HepG2 (cell line): ENCODE results near the gene CCDC57. TPM values are rescaled to one million over a fixed set of nuclear protein-coding genes. Genes with fewer than 3 reads are reported as not detected.

Experiments used
- ARNT ChIP-seq: fragments of 450-650 bp; IDR thresholded peaks from 2 replicates; pipeline ENCODE4 v1.6.1; 2017
- ELF4 ChIP-seq: sonication (generic); formaldehyde crosslinking; IDR thresholded peaks from 2 replicates; pipeline ENCODE4 v1.5.0; 2020; ENCODE audit warnings: missing genetic modification reagents, mild to moderate bottlenecking, moderate library complexity, borderline replicate concordance
- GZF1 ChIP-seq: sonication (generic); formaldehyde crosslinking; IDR thresholded peaks from 2 replicates; pipeline ENCODE4 v1.5.1; 2020; ENCODE audit warnings: mild to moderate bottlenecking, missing genetic modification reagents
- JUNB ChIP-seq: sonication (generic); formaldehyde crosslinking; IDR thresholded peaks from 2 replicates; pipeline ENCODE4 v1.8.0; 2022; ENCODE audit warnings: missing genetic modification reagents, mild to moderate bottlenecking, borderline replicate concordance
- KAT7 ChIP-seq: IDR thresholded peaks from 2 replicates; pipeline ENCODE4 v1.6.1; 2018; ENCODE audit warnings: borderline replicate concordance, missing compliant biosample characterization
- MED1 ChIP-seq: sonication (generic); formaldehyde crosslinking; IDR thresholded peaks from 2 replicates; pipeline ENCODE4 v1.4.0; 2020; ENCODE audit warnings: missing genetic modification reagents
- MLLT10 ChIP-seq: sonication (generic); formaldehyde crosslinking; IDR thresholded peaks from 2 replicates; pipeline ENCODE4 v1.4.0; 2020; ENCODE audit warnings: missing genetic modification reagents
- NCOA5 ChIP-seq: sonication (generic); formaldehyde crosslinking; IDR thresholded peaks from 2 replicates; pipeline ENCODE4 v1.4.0; 2020; ENCODE audit warnings: missing genetic modification reagents
- NFRKB ChIP-seq: fragments of 450-650 bp; IDR thresholded peaks from 2 replicates; pipeline ENCODE4 v1.6.1; 2017
- RAD21 ChIP-seq: fragments of 450-650 bp; formaldehyde crosslinking; IDR thresholded peaks from 2 replicates; pipeline ENCODE4 v1.5.0; 2020; ENCODE audit warnings: mild to moderate bottlenecking
- SMARCE1 ChIP-seq: fragments of 450-650 bp; IDR thresholded peaks from 2 replicates; pipeline ENCODE4 v1.6.1; 2017; ENCODE audit warnings: borderline replicate concordance
- ZNF44 ChIP-seq: sonication (generic); formaldehyde crosslinking; IDR thresholded peaks from 2 replicates; pipeline ENCODE4 v1.5.1; 2020; ENCODE audit warnings: mild to moderate bottlenecking, missing genetic modification reagents
- ZNF562 ChIP-seq: sonication (generic); formaldehyde crosslinking; IDR thresholded peaks from 2 replicates; pipeline ENCODE4 v1.8.0; 2022; ENCODE audit warnings: missing genetic modification reagents, borderline replicate concordance
- ZNF841 ChIP-seq: sonication (generic); formaldehyde crosslinking; IDR thresholded peaks from 2 replicates; pipeline ENCODE4 v1.8.1; 2023; ENCODE audit warnings: missing genetic modification reagents, borderline replicate concordance
- ZNF879 ChIP-seq: sonication (generic); formaldehyde crosslinking; IDR thresholded peaks from 2 replicates; pipeline ENCODE4 v1.8.1; 2023; ENCODE audit warnings: missing genetic modification reagents
- polyA plus RNA-seq, 8 experiments: library from polyadenylated mRNA; depleted of rRNA in 3 of 8; stranded (reverse) in 7 of 8; unstranded in 1 of 8; fragments of >200 nt; fragmentation: Illumina TruSeq in 4 of 8; extraction: Trizol in 4 of 8; gene quantifications; 2 replicates each; pipeline versions ENCODE4 v1.2.1 to v1.2.3, GENCODE V29; 2011 to 2016; ENCODE audit warnings: low read depth in 4 of 8, missing spikeins in 1 of 8, mixed read lengths in 1 of 8; ENCODE audit not compliant: insufficient read depth in 1 of 8
- total RNA-seq, 5 experiments: library from RNA; depleted of rRNA; stranded (reverse); fragments of >200 nt; fragmentation: Illumina TruSeq; extraction: Trizol; gene quantifications; 2 replicates each; pipeline ENCODE4 v1.2.3, GENCODE V29; 2016; ENCODE audit warnings: low read depth in 1 of 5
- TF ChIP-seq, protein P1 (sequence below): sonication (generic); formaldehyde crosslinking; IDR thresholded peaks from 2 replicates; pipeline ENCODE4 v1.4.0; 2020; ENCODE audit warnings: mild to moderate bottlenecking, missing genetic modification reagents
- TF ChIP-seq, protein P2 (sequence below): fragments of 450-650 bp; IDR thresholded peaks from 2 replicates; pipeline ENCODE4 v1.6.1; 2016
- TF ChIP-seq, protein P3 (sequence below): sonication (generic); formaldehyde crosslinking; IDR thresholded peaks from 2 replicates; pipeline ENCODE4 v1.4.0; 2020; ENCODE audit warnings: missing genetic modification reagents, borderline replicate concordance
- TF ChIP-seq, protein P4 (sequence below): sonication (generic); formaldehyde crosslinking; IDR thresholded peaks from 2 replicates; pipeline ENCODE4 v1.8.1; 2023; ENCODE audit warnings: missing genetic modification reagents, inconsistent platforms, borderline replicate concordance
- TF ChIP-seq, protein P5 (sequence below): sonication (generic); formaldehyde crosslinking; IDR thresholded peaks from 2 replicates; pipeline ENCODE4 v1.4.0; 2020; ENCODE audit warnings: missing genetic modification reagents

CCDC57 gene
- total and polyA plus RNA-seq, 2 of the 13 experiments (the other 11 are each of a cell fraction or from before 2014, with no cell fraction given) = 59.3 to 59.9 TPM

DNA sequence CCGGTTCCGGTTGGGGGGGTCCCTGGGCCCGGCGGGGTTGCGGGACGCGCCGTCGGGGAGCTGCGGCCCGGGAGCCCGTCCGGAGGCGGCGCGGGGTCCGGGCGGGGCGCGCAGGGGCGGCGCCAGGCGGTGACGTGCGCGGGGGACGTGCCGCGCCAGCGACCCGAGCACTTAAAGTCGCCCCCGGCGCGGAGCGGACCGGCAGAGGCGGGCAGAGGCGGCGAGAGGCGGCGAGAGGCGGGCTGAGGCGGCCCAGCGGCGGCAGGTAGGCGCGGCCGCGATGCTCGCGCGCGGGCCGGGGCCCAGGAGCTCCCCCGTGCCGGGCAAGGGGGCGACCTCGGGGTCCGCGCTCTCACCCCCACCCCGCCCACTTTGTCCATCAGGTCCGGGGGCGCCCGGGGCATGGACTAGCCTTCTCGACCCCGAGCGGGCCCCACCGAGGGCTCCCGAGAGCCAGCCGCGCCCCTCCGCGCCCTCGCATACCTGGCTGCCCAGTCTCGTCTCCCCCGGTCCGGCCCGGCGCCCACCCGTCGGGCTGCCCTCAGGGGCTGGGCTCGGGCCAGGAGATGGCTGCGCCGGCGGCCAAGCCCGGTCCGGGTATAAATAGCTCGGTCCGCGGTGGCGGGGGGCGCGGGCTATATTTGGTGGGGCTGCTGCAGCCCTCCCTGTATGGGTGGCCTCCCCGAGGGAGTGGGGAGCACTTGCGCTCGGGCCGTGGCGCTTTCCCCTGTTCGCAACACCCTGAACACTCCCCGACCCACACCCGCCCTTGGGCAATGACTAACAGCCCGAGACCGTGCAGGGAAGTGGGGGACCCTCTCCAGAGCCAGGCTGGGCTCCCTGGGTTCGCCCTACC lies 16.4 kb upstream of the CCDC57 start, which contains the start of gene SLC16A3 (continued):
- TF ChIP-seq, protein P1, sequence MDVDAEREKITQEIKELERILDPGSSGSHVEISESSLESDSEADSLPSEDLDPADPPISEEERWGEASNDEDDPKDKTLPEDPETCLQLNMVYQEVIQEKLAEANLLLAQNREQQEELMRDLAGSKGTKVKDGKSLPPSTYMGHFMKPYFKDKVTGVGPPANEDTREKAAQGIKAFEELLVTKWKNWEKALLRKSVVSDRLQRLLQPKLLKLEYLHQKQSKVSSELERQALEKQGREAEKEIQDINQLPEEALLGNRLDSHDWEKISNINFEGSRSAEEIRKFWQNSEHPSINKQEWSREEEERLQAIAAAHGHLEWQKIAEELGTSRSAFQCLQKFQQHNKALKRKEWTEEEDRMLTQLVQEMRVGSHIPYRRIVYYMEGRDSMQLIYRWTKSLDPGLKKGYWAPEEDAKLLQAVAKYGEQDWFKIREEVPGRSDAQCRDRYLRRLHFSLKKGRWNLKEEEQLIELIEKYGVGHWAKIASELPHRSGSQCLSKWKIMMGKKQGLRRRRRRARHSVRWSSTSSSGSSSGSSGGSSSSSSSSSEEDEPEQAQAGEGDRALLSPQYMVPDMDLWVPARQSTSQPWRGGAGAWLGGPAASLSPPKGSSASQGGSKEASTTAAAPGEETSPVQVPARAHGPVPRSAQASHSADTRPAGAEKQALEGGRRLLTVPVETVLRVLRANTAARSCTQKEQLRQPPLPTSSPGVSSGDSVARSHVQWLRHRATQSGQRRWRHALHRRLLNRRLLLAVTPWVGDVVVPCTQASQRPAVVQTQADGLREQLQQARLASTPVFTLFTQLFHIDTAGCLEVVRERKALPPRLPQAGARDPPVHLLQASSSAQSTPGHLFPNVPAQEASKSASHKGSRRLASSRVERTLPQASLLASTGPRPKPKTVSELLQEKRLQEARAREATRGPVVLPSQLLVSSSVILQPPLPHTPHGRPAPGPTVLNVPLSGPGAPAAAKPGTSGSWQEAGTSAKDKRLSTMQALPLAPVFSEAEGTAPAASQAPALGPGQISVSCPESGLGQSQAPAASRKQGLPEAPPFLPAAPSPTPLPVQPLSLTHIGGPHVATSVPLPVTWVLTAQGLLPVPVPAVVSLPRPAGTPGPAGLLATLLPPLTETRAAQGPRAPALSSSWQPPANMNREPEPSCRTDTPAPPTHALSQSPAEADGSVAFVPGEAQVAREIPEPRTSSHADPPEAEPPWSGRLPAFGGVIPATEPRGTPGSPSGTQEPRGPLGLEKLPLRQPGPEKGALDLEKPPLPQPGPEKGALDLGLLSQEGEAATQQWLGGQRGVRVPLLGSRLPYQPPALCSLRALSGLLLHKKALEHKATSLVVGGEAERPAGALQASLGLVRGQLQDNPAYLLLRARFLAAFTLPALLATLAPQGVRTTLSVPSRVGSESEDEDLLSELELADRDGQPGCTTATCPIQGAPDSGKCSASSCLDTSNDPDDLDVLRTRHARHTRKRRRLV (CRISPR knock-in tag) = no peak
- TF ChIP-seq SMARCE1 (no peak), ZNF562 (no peak), ZNF879 (CRISPR knock-in tag) (no peak), ZNF841 (CRISPR knock-in tag) (no peak), ARNT (no peak), NCOA5 (CRISPR knock-in tag) (no peak), GZF1 (CRISPR knock-in tag) (no peak), RAD21 (CRISPR knock-in tag) (peak; percentile 81), JUNB (CRISPR knock-in tag) (0 out of 2 replicates have a peak, but pooled peaks have one; percentile 1), ZNF44 (CRISPR knock-in tag) (0 out of 2 replicates have a peak, but pooled peaks have one; percentile 68), MLLT10 (CRISPR knock-in tag) (no peak), NFRKB (no peak), KAT7 (no peak; the same call in 1 of the 2 replicates), MED1 (CRISPR knock-in tag) (peak; percentile 58; the same call in 1 of the 2 replicates), ELF4 (CRISPR knock-in tag) (no peak)
- TF ChIP-seq, protein P2, sequence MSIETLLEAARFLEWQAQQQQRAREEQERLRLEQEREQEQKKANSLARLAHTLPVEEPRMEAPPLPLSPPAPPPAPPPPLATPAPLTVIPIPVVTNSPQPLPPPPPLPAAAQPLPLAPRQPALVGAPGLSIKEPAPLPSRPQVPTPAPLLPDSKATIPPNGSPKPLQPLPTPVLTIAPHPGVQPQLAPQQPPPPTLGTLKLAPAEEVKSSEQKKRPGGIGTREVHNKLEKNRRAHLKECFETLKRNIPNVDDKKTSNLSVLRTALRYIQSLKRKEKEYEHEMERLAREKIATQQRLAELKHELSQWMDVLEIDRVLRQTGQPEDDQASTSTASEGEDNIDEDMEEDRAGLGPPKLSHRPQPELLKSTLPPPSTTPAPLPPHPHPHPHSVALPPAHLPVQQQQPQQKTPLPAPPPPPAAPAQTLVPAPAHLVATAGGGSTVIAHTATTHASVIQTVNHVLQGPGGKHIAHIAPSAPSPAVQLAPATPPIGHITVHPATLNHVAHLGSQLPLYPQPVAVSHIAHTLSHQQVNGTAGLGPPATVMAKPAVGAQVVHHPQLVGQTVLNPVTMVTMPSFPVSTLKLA = no peak
- TF ChIP-seq, protein P3, sequence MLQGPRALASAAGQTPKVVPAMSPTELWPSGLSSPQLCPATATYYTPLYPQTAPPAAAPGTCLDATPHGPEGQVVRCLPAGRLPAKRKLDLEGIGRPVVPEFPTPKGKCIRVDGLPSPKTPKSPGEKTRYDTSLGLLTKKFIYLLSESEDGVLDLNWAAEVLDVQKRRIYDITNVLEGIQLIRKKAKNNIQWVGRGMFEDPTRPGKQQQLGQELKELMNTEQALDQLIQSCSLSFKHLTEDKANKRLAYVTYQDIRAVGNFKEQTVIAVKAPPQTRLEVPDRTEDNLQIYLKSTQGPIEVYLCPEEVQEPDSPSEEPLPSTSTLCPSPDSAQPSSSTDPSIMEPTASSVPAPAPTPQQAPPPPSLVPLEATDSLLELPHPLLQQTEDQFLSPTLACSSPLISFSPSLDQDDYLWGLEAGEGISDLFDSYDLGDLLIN (CRISPR knock-in tag) = no peak
- TF ChIP-seq, protein P4, sequence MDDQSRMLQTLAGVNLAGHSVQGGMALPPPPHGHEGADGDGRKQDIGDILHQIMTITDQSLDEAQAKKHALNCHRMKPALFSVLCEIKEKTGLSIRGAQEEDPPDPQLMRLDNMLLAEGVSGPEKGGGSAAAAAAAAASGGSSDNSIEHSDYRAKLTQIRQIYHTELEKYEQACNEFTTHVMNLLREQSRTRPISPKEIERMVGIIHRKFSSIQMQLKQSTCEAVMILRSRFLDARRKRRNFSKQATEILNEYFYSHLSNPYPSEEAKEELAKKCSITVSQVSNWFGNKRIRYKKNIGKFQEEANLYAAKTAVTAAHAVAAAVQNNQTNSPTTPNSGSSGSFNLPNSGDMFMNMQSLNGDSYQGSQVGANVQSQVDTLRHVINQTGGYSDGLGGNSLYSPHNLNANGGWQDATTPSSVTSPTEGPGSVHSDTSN (CRISPR knock-in tag) = 0 out of 2 replicates have a peak, but pooled peaks have one; percentile 34
- TF ChIP-seq, protein P5, sequence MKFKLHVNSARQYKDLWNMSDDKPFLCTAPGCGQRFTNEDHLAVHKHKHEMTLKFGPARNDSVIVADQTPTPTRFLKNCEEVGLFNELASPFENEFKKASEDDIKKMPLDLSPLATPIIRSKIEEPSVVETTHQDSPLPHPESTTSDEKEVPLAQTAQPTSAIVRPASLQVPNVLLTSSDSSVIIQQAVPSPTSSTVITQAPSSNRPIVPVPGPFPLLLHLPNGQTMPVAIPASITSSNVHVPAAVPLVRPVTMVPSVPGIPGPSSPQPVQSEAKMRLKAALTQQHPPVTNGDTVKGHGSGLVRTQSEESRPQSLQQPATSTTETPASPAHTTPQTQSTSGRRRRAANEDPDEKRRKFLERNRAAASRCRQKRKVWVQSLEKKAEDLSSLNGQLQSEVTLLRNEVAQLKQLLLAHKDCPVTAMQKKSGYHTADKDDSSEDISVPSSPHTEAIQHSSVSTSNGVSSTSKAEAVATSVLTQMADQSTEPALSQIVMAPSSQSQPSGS (CRISPR knock-in tag) = no peak
